Fibroblast of lung (primary cell): ENCODE measurements around the gene NFE2L3.

Source experiments
- EZH2 ChIP-seq: IDR thresholded peaks from 2 replicates; pipeline ENCODE4 v1.5.1; 2012; ENCODE audit warnings: low read length, control low read depth, mild to moderate bottlenecking; ENCODE audit errors: missing control alignments
- TF ChIP-seq, protein P1 (sequence below), 2 donors: IDR thresholded peaks in 1 of 2; conservative IDR thresholded peaks in 1 of 2; 1 replicate in 1 of 2; 2 replicates in 1 of 2; pipeline ENCODE4 v1.5.1; 2011 to 2012; ENCODE audit warnings: low read length in 2 of 2, control low read depth in 1 of 2, inconsistent platforms in 1 of 2, low read depth in 1 of 2, mild to moderate bottlenecking in 1 of 2

DNA sequence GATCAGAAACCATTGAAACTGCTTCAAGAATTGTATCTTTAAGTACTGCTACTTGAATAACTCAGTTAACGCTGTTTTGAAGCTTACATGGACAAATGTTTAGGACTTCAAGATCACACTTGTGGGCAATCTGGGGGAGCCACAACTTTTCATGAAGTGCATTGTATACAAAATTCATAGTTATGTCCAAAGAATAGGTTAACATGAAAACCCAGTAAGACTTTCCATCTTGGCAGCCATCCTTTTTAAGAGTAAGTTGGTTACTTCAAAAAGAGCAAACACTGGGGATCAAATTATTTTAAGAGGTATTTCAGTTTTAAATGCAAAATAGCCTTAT, 33.8 kb downstream of the NFE2L3 start:
- TF ChIP-seq, protein P1, sequence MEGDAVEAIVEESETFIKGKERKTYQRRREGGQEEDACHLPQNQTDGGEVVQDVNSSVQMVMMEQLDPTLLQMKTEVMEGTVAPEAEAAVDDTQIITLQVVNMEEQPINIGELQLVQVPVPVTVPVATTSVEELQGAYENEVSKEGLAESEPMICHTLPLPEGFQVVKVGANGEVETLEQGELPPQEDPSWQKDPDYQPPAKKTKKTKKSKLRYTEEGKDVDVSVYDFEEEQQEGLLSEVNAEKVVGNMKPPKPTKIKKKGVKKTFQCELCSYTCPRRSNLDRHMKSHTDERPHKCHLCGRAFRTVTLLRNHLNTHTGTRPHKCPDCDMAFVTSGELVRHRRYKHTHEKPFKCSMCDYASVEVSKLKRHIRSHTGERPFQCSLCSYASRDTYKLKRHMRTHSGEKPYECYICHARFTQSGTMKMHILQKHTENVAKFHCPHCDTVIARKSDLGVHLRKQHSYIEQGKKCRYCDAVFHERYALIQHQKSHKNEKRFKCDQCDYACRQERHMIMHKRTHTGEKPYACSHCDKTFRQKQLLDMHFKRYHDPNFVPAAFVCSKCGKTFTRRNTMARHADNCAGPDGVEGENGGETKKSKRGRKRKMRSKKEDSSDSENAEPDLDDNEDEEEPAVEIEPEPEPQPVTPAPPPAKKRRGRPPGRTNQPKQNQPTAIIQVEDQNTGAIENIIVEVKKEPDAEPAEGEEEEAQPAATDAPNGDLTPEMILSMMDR (conservative IDR thresholded peaks at IDR 0.05 in 1 of 2, IDR thresholded peaks at IDR 0.05 in 1 of 2; ENCODE audit: low read depth in 1 of 2, low read length in 2 of 2): no peak
- TF ChIP-seq EZH2: no peak
